Measurements from ENCODE around the gene NTSR2.

GRCh38 chr2:11691076-11691660 lies 21.2 kb upstream of the NTSR2 start:
- TF ChIP-seq, protein P1, sequence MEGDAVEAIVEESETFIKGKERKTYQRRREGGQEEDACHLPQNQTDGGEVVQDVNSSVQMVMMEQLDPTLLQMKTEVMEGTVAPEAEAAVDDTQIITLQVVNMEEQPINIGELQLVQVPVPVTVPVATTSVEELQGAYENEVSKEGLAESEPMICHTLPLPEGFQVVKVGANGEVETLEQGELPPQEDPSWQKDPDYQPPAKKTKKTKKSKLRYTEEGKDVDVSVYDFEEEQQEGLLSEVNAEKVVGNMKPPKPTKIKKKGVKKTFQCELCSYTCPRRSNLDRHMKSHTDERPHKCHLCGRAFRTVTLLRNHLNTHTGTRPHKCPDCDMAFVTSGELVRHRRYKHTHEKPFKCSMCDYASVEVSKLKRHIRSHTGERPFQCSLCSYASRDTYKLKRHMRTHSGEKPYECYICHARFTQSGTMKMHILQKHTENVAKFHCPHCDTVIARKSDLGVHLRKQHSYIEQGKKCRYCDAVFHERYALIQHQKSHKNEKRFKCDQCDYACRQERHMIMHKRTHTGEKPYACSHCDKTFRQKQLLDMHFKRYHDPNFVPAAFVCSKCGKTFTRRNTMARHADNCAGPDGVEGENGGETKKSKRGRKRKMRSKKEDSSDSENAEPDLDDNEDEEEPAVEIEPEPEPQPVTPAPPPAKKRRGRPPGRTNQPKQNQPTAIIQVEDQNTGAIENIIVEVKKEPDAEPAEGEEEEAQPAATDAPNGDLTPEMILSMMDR (IDR thresholded peaks at IDR 0.05), result no peak
- no peak for TF ChIP-seq POLR2A (IDR thresholded peaks at IDR 0.05)

All from right lobe of liver (tissue), 4 donors.